ENCODE results near the gene FAM114A2. TPM values are rescaled to one million over a fixed set of nuclear protein-coding genes. Genes with fewer than 3 reads are reported as not detected.
A peak's percentile ranks its signal among the peaks of the same experiment; 100 is the strongest.

FAM114A2 gene
- polyA plus RNA-seq, 1 donor (not counting 4 experiments of a cell fraction or from before 2014, with no cell fraction given), result 16.3 TPM

DNA sequence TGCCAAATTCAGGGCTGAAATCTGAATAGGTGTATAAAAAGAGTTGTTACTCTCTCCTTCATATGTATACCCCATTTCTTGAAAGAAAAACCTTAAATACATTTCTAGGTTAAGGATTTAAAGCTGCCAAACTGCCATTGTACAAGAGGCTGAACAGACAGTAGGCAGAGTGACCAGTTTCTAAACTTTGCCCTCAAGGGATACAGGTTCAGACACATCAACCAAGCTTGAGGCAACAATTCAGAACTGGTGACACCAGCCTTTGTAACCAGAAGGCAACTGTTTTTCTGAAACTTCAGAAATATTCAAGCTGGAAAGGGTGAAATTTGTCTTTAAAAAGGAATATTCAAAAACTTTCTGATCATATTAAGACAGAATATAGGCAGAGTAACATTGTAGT, 47.5 kb downstream of the FAM114A2 start:
- dilution Hi-C loops (cut with MboI; ENCODE audit: extremely low pct_ligation_motif_present, low sequenced_read_pairs), result no loop called here
- DNase-seq (ENCODE audit: low read depth, low spot score) (no peak), FAIRE-seq (no peak)
- no peak for TF ChIP-seq EZH2 (IDR thresholded peaks at IDR 0.05; ENCODE audit: low read length)
- TF ChIP-seq, protein P1, sequence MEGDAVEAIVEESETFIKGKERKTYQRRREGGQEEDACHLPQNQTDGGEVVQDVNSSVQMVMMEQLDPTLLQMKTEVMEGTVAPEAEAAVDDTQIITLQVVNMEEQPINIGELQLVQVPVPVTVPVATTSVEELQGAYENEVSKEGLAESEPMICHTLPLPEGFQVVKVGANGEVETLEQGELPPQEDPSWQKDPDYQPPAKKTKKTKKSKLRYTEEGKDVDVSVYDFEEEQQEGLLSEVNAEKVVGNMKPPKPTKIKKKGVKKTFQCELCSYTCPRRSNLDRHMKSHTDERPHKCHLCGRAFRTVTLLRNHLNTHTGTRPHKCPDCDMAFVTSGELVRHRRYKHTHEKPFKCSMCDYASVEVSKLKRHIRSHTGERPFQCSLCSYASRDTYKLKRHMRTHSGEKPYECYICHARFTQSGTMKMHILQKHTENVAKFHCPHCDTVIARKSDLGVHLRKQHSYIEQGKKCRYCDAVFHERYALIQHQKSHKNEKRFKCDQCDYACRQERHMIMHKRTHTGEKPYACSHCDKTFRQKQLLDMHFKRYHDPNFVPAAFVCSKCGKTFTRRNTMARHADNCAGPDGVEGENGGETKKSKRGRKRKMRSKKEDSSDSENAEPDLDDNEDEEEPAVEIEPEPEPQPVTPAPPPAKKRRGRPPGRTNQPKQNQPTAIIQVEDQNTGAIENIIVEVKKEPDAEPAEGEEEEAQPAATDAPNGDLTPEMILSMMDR (optimal IDR thresholded peaks at IDR 0.05 in 1 of 3, IDR thresholded peaks at IDR 0.05 in 1 of 3, conservative IDR thresholded peaks at IDR 0.05 in 1 of 3; ENCODE audit: extremely low read depth in 1 of 3, insufficient read depth in 2 of 3, low read length in 3 of 3), result no peak
- Histone ChIP-seq H3K9me3 (ENCODE audit: control insufficient read depth, low read depth, low read length) (no peaks in the 10 kb centered on the region), H3K79me2 (ENCODE audit: control insufficient read depth, insufficient read depth, low read length) (no peaks in the 10 kb centered on the region), H3K9me1 (ENCODE audit: control insufficient read depth, extremely low read depth, insufficient read depth, low read length) (no peaks in the 10 kb centered on the region), H3K27ac (ENCODE audit: control insufficient read depth, insufficient read depth, low read length) (no peak overlapping the region), H3K4me2 (ENCODE audit: control insufficient read depth, extremely low read depth, insufficient read depth, low read depth, low read length) (peak overlapping the region; percentile 31), H3K4me1 (ENCODE audit: control insufficient read depth, extremely low read depth, insufficient read depth, low read length) (peaks cover 6% of the 10 kb centered on the region), H3K9ac (ENCODE audit: control insufficient read depth, extremely low read depth, insufficient read depth, low read length) (no peak overlapping the region), H3K27me3 (ENCODE audit: control insufficient read depth, extremely low read depth, insufficient read depth, low read length) (no peaks in the 10 kb centered on the region), H3K4me3 (ENCODE audit: control insufficient read depth in 2 of 3, extremely low read depth in 1 of 3, insufficient read depth in 2 of 3, low read depth in 1 of 3, low read length in 3 of 3) (no peak overlapping the region), H2AFZ (ENCODE audit: control insufficient read depth, low read length) (no peak overlapping the region), H4K20me1 (ENCODE audit: control insufficient read depth, extremely low read depth, insufficient read depth, low read length) (no peaks in the 10 kb centered on the region), H3K36me3 (ENCODE audit: control insufficient read depth in 2 of 2, extremely low read depth in 1 of 2, insufficient read depth in 2 of 2, low read length in 2 of 2) (peaks cover 0 to 2% of the 10 kb centered on the region in 2 experiments)

DNA sequence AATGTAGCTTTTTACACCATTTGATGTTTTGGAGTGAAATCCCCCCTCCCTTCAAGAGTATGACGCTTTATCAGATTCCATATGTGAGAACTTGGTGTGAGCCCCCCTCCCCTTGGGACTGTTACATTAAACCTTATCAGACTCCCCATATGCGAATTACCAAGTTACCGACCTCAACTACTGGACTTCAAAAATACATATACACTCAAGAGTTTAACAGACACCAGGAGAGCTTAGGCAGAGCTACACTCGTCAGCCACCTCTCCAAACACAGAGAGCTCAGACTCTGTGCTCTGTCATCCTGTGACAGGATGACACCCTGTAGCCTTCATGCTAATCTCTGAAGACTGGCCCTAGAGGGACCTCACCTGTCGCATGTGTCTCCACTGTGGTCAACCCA, 50.2 kb downstream of the FAM114A2 start:
- no peaks in the 10 kb centered on the region for H3K9me1 ChIP-seq (ENCODE audit: control insufficient read depth, extremely low read depth, insufficient read depth, low read length)
- no peaks in the 10 kb centered on the region for H3K79me2 ChIP-seq (ENCODE audit: control insufficient read depth, insufficient read depth, low read length)
- H3K4me3 ChIP-seq (ENCODE audit: control insufficient read depth in 2 of 3, extremely low read depth in 1 of 3, insufficient read depth in 2 of 3, low read depth in 1 of 3, low read length in 3 of 3), result no peak overlapping the region
- no peak overlapping the region for H2AFZ ChIP-seq (ENCODE audit: control insufficient read depth, low read length)
- H3K4me2 ChIP-seq (ENCODE audit: control insufficient read depth, extremely low read depth, insufficient read depth, low read depth, low read length), result no peak overlapping the region
- H3K4me1 ChIP-seq (ENCODE audit: control insufficient read depth, extremely low read depth, insufficient read depth, low read length), result peaks cover 6% of the 10 kb centered on the region
- no peaks in the 10 kb centered on the region for H4K20me1 ChIP-seq (ENCODE audit: control insufficient read depth, extremely low read depth, insufficient read depth, low read length)
- no peak overlapping the region for H3K27ac ChIP-seq (ENCODE audit: control insufficient read depth, insufficient read depth, low read length)
- H3K9ac ChIP-seq (ENCODE audit: control insufficient read depth, extremely low read depth, insufficient read depth, low read length), result no peak overlapping the region
- H3K9me3 ChIP-seq (ENCODE audit: control insufficient read depth, low read depth, low read length), result no peaks in the 10 kb centered on the region
- dilution Hi-C loops (cut with MboI; ENCODE audit: extremely low pct_ligation_motif_present, low sequenced_read_pairs), result no loop called here
- DNase-seq (ENCODE audit: low read depth, low spot score), result no peak
- no peaks in the 10 kb centered on the region for H3K27me3 ChIP-seq (ENCODE audit: control insufficient read depth, extremely low read depth, insufficient read depth, low read length)
- no peak for FAIRE-seq
- H3K36me3 ChIP-seq (ENCODE audit: control insufficient read depth in 2 of 2, extremely low read depth in 1 of 2, insufficient read depth in 2 of 2, low read length in 2 of 2), result no peaks in the 10 kb centered on the region
- TF ChIP-seq EZH2 (IDR thresholded peaks at IDR 0.05; ENCODE audit: low read length), result no peak
- TF ChIP-seq, protein P1 (optimal IDR thresholded peaks at IDR 0.05 in 1 of 3, IDR thresholded peaks at IDR 0.05 in 1 of 3, conservative IDR thresholded peaks at IDR 0.05 in 1 of 3; ENCODE audit: extremely low read depth in 1 of 3, insufficient read depth in 2 of 3, low read length in 3 of 3), result no peak

All from keratinocyte (primary cell).